Activated CD8-positive, alpha-beta memory T cell treated with anti-CD3 and anti-CD28 coated beads, Interleukin-2, amount 10 ng/mL, durations not matched to agents 7 days and 5 days (primary cell): ENCODE results near the gene C6orf141. TPM values are rescaled to one million over a fixed set of nuclear protein-coding genes. Genes with fewer than 3 reads are reported as not detected.
A peak's percentile ranks its signal among the peaks of the same experiment; 100 is the strongest.

Experiments used
- ATAC-seq: fragments of 150-1000 bp; cut with Tn5 transposase; one replicate; pipeline ENCODE4 v1.10.0; 2021; ENCODE audit warnings: moderate library complexity
- CTCF ChIA-PET: fragments of 350-600 bp; sonication (Branson Sonifier 250); formaldehyde crosslinking; loops from one replicate; lab custom pipeline; 2021; ENCODE audit warnings: antibody characterized with exemption; lab: Charles Lee
- DNase-seq: peaks from one replicate; pipeline ENCODE4 v3.0.0-alpha.2; 2020
- H3K27ac Mint-ChIP-seq: one replicate; pipeline ENCODE4 v1.8.0; 2021; ENCODE audit warnings: mild to moderate bottlenecking, mixed read lengths
- H3K27me3 Mint-ChIP-seq: one replicate; pipeline ENCODE4 v1.8.0; 2021; ENCODE audit warnings: mixed read lengths
- H3K36me3 Mint-ChIP-seq: one replicate; pipeline ENCODE4 v1.8.0; 2021; ENCODE audit warnings: mild to moderate bottlenecking, mixed read lengths
- H3K4me1 Mint-ChIP-seq: one replicate; pipeline ENCODE4 v1.8.0; 2021; ENCODE audit warnings: mixed read lengths
- H3K4me3 Mint-ChIP-seq: one replicate; pipeline ENCODE4 v1.8.0; 2021; ENCODE audit warnings: mild to moderate bottlenecking, moderate library complexity, mixed read lengths
- H3K9me3 Mint-ChIP-seq: one replicate; pipeline ENCODE4 v1.8.0; 2022; ENCODE audit warnings: low read depth, mixed read lengths
- total RNA-seq, 2 experiments: library from RNA; stranded (reverse); gene quantifications; one replicate each; pipeline ENCODE4 v1.2.3, GENCODE V29; 2021

The C6orf141 gene
- total RNA-seq, 2 experiments from 2014 or later: not detected

- no peaks in the 10 kb centered on the region for H3K4me1 Mint-ChIP-seq
- no peaks in the 10 kb centered on the region for H3K9me3 Mint-ChIP-seq
- CTCF ChIA-PET: no interaction called here
- no peak for DNase-seq
- no peaks in the 10 kb centered on the region for H3K36me3 Mint-ChIP-seq
- peaks cover under 1% of the 10 kb centered on the region for H3K27me3 Mint-ChIP-seq
- ATAC-seq: no peak
- no peak overlapping the region for H3K4me3 Mint-ChIP-seq
- H3K27ac Mint-ChIP-seq: no peak overlapping the region
Measured at GRCh38 chr6:49524541-49524940, 25.9 kb upstream of the C6orf141 start.

- no peak overlapping the region for H3K27ac Mint-ChIP-seq
- no peaks in the 10 kb centered on the region for H3K36me3 Mint-ChIP-seq
- DNase-seq: no peak
- H3K27me3 Mint-ChIP-seq: peaks cover 9% of the 10 kb centered on the region
- no peak for ATAC-seq
- no peaks in the 10 kb centered on the region for H3K9me3 Mint-ChIP-seq
- no peak overlapping the region for H3K4me3 Mint-ChIP-seq
- H3K4me1 Mint-ChIP-seq: no peaks in the 10 kb centered on the region
- CTCF ChIA-PET: no interaction called here
Measured at GRCh38 chr6:49526598-49526997, 23.9 kb upstream of the C6orf141 start.

GRCh38 chr6:49527320-49527719 is 23.1 kb upstream of the C6orf141 start:
- CTCF ChIA-PET: no interaction called here
- ATAC-seq: no peak
- no peak overlapping the region for H3K27ac Mint-ChIP-seq

GRCh38 chr6:49528571-49528970 is 21.9 kb upstream of the C6orf141 start:
- no peak overlapping the region for H3K4me3 Mint-ChIP-seq
- no peaks in the 10 kb centered on the region for H3K36me3 Mint-ChIP-seq
- no peaks in the 10 kb centered on the region for H3K9me3 Mint-ChIP-seq
- ATAC-seq: no peak
- CTCF ChIA-PET: no interaction called here
- DNase-seq: no peak
- peaks cover 2% of the 10 kb centered on the region for H3K4me1 Mint-ChIP-seq
- peaks cover 15% of the 10 kb centered on the region for H3K27me3 Mint-ChIP-seq
- no peak overlapping the region for H3K27ac Mint-ChIP-seq

More at GRCh38 chr6:49527320-49527719, 23.1 kb upstream of the C6orf141 start:
- H3K4me1 Mint-ChIP-seq: peaks cover 2% of the 10 kb centered on the region
- H3K27me3 Mint-ChIP-seq: peaks cover 15% of the 10 kb centered on the region
- no peak overlapping the region for H3K4me3 Mint-ChIP-seq
- no peak for DNase-seq
- H3K36me3 Mint-ChIP-seq: no peaks in the 10 kb centered on the region
- H3K9me3 Mint-ChIP-seq: no peaks in the 10 kb centered on the region

GRCh38 chr6:49530141-49530776 is 20.2 kb upstream of the C6orf141 start:
- no peak for DNase-seq
- Mint-ChIP-seq H3K9me3 (no peaks in the 10 kb centered on the region), H3K4me1 (peaks cover 2% of the 10 kb centered on the region), H3K36me3 (no peaks in the 10 kb centered on the region), H3K27ac (no peak overlapping the region), H3K4me3 (no peak overlapping the region), H3K27me3 (peaks cover 15% of the 10 kb centered on the region)
- CTCF ChIA-PET: interaction anchor here (3.0 kb wide), 1 partner anchor 12 kb away, joined by 15 read pairs; no protein-coding TSS in a partner anchor
- ATAC-seq: no peak

GRCh38 chr6:49531774-49532569 is 18.5 kb upstream of the C6orf141 start:
- H3K27me3 Mint-ChIP-seq: peaks cover 22% of the 10 kb centered on the region
- no peak for DNase-seq
- H3K36me3 Mint-ChIP-seq: no peaks in the 10 kb centered on the region
- no peak overlapping the region for H3K27ac Mint-ChIP-seq
- peak; percentile 69 for ATAC-seq
- peaks cover 2% of the 10 kb centered on the region for H3K4me1 Mint-ChIP-seq
- H3K4me3 Mint-ChIP-seq: no peak overlapping the region
- no peaks in the 10 kb centered on the region for H3K9me3 Mint-ChIP-seq
- CTCF ChIA-PET: interaction anchor here (0.6 to 3.0 kb wide), 22 partner anchors 10 to 319 kb away, joined by 3 to 15 read pairs (median 4); partner anchors contain the start of gene C6orf141

- Mint-ChIP-seq H3K4me3 (no peak overlapping the region), H3K4me1 (peaks cover 2% of the 10 kb centered on the region), H3K27me3 (peaks cover 17% of the 10 kb centered on the region), H3K27ac (no peak overlapping the region), H3K36me3 (no peaks in the 10 kb centered on the region), H3K9me3 (no peaks in the 10 kb centered on the region)
- DNase-seq (no peak), ATAC-seq (no peak)
- CTCF ChIA-PET: interaction anchor here (1.0 to 1.3 kb wide), 3 partner anchors 15 to 313 kb away, joined by 3 to 4 read pairs (median 4); no protein-coding TSS in a partner anchor
Measured at GRCh38 chr6:49535795-49536194, 14.7 kb upstream of the C6orf141 start.

GRCh38 chr6:49539102-49539501 is 11.4 kb upstream of the C6orf141 start:
- Mint-ChIP-seq H3K9me3 (no peaks in the 10 kb centered on the region), H3K4me1 (no peaks in the 10 kb centered on the region), H3K36me3 (no peaks in the 10 kb centered on the region), H3K4me3 (no peak overlapping the region), H3K27me3 (peaks cover 16% of the 10 kb centered on the region), H3K27ac (no peak overlapping the region)
- ATAC-seq: no peak
- DNase-seq: no peak
- CTCF ChIA-PET: no interaction called here

- CTCF ChIA-PET: no interaction called here
- Mint-ChIP-seq H3K4me1 (no peaks in the 10 kb centered on the region), H3K9me3 (no peaks in the 10 kb centered on the region), H3K36me3 (no peaks in the 10 kb centered on the region), H3K27me3 (peaks cover 15% of the 10 kb centered on the region), H3K27ac (no peak overlapping the region), H3K4me3 (no peak overlapping the region)
- DNase-seq: no peak
- no peak for ATAC-seq
Measured at GRCh38 chr6:49540614-49541013, 9.9 kb upstream of the C6orf141 start.

GRCh38 chr6:49541210-49541724 is 9.2 kb upstream of the C6orf141 start:
- Mint-ChIP-seq H3K27me3 (peaks cover 12% of the 10 kb centered on the region), H3K4me1 (no peaks in the 10 kb centered on the region), H3K27ac (no peak overlapping the region), H3K4me3 (no peak overlapping the region), H3K9me3 (no peaks in the 10 kb centered on the region), H3K36me3 (no peaks in the 10 kb centered on the region)
- ATAC-seq (no peak), DNase-seq (no peak)
- CTCF ChIA-PET: interaction anchor here (2.7 kb wide), 1 partner anchor 9 kb away, joined by 15 read pairs; no protein-coding TSS in a partner anchor

- CTCF ChIA-PET: interaction anchor here (2.7 kb wide), 1 partner anchor 10 kb away, joined by 15 read pairs; no protein-coding TSS in a partner anchor
- H3K27me3 Mint-ChIP-seq: peaks cover 18% of the 10 kb centered on the region
- H3K4me1 Mint-ChIP-seq: no peaks in the 10 kb centered on the region
- H3K27ac Mint-ChIP-seq: no peak overlapping the region
- H3K9me3 Mint-ChIP-seq: no peaks in the 10 kb centered on the region
- no peak for ATAC-seq
- H3K4me3 Mint-ChIP-seq: no peak overlapping the region
- no peaks in the 10 kb centered on the region for H3K36me3 Mint-ChIP-seq
- no peak for DNase-seq
Measured at GRCh38 chr6:49541936-49542335, 8.5 kb upstream of the C6orf141 start.

- Mint-ChIP-seq H3K36me3 (no peaks in the 10 kb centered on the region), H3K9me3 (no peaks in the 10 kb centered on the region), H3K27ac (no peak overlapping the region), H3K4me3 (no peak overlapping the region), H3K4me1 (no peaks in the 10 kb centered on the region), H3K27me3 (peaks cover 27% of the 10 kb centered on the region)
- ATAC-seq (no peak), DNase-seq (no peak)
- CTCF ChIA-PET: interaction anchor here (1.2 to 2.7 kb wide), 2 partner anchors 11 to 69 kb away, joined by 3 to 15 read pairs; no protein-coding TSS in a partner anchor
Measured at GRCh38 chr6:49543087-49543858, 7.2 kb upstream of the C6orf141 start.

- Mint-ChIP-seq H3K4me3 (no peak overlapping the region), H3K36me3 (no peaks in the 10 kb centered on the region), H3K27ac (no peak overlapping the region), H3K27me3 (peaks cover 53% of the 10 kb centered on the region), H3K9me3 (no peaks in the 10 kb centered on the region), H3K4me1 (peaks cover 12% of the 10 kb centered on the region)
- DNase-seq (no peak), ATAC-seq (no peak)
- CTCF ChIA-PET: interaction anchor here (2.2 kb wide), 1 partner anchor 14 kb away, joined by 7 read pairs; no protein-coding TSS in a partner anchor
Measured at GRCh38 chr6:49546331-49546730, 4.1 kb upstream of the C6orf141 start.
